ENCODE data around the gene CYTH1. TPM values are rescaled to one million over a fixed set of nuclear protein-coding genes. Genes with fewer than 3 reads are reported as not detected.

The CYTH1 gene
- total and polyA plus RNA-seq, 2 experiments from 2014 or later, result 10.4 to 11.7 TPM

GRCh38 chr17:78777881-78778280 is 4.2 kb downstream of the CYTH1 start:
- Histone ChIP-seq H3K36me3 (ENCODE audit: low read depth) (no peaks in the 10 kb centered on the region), H3K27me3 (replicated peaks; ENCODE audit: insufficient read depth) (no peaks in the 10 kb centered on the region), H3K79me2 (ENCODE audit: insufficient read depth) (peaks cover 89% of the 10 kb centered on the region), H4K20me1 (ENCODE audit: insufficient read depth) (no peaks in the 10 kb centered on the region), H3K9me2 (ENCODE audit: insufficient read depth) (no peaks in the 10 kb centered on the region), H3K4me3 (no peak overlapping the region), H3K9me3 (ENCODE audit: low read depth) (no peaks in the 10 kb centered on the region), H3K9ac (no peak overlapping the region), H3F3A (ENCODE audit: insufficient read depth) (peaks cover 9% of the 10 kb centered on the region; the same call in 1 of the 2 replicates), H2AFZ (no peak overlapping the region), H3K4me2 (ENCODE audit: unreplicated experiment) (no peak overlapping the region), H3K27ac (no peak overlapping the region), H3K4me1 (ENCODE audit: insufficient read depth) (peaks cover 20% of the 10 kb centered on the region)
- DNase-seq, result no peak
- 91 to 93% methylated on average over 4 of the region's 4 CpGs for WGBS, 2 experiments (ENCODE audit: low coverage in 1 of 2, low lambda C conversion rate in 2 of 2, missing lambda C conversion rate in 2 of 2)
- no peak for TF ChIP-seq EZH2 (IDR thresholded peaks at IDR 0.05; ENCODE audit: insufficient read depth, poor library complexity, severe bottlenecking)
- in situ Hi-C loops (cut with MboI), result no loop called here

GRCh38 chr17:78774956-78775571 is 7.0 kb downstream of the CYTH1 start:
- in situ Hi-C loops (cut with MboI), result no loop called here
- Histone ChIP-seq H3K4me2 (ENCODE audit: unreplicated experiment) (peak overlapping the region; percentile 38), H3K9me2 (ENCODE audit: insufficient read depth) (no peaks in the 10 kb centered on the region), H3K79me2 (ENCODE audit: insufficient read depth) (peaks cover 100% of the 10 kb centered on the region), H3F3A (ENCODE audit: insufficient read depth) (peaks cover 9% of the 10 kb centered on the region; the same call in 1 of the 2 replicates), H3K9ac (0 out of 2 replicates have a peak overlapping the region, but pooled peaks have one; percentile 9), H3K4me1 (ENCODE audit: insufficient read depth) (peaks cover 20% of the 10 kb centered on the region), H4K20me1 (ENCODE audit: insufficient read depth) (no peaks in the 10 kb centered on the region), H3K27me3 (replicated peaks; ENCODE audit: insufficient read depth) (no peaks in the 10 kb centered on the region), H3K36me3 (ENCODE audit: low read depth) (no peaks in the 10 kb centered on the region), H3K27ac (0 out of 2 replicates have a peak overlapping the region, but pooled peaks have one; percentile 4), H3K9me3 (ENCODE audit: low read depth) (no peaks in the 10 kb centered on the region), H2AFZ (no peak overlapping the region), H3K4me3 (peak overlapping the region; percentile 27; the same call in 1 of the 2 replicates)
- DNase-seq, result no peak
- TF ChIP-seq EZH2 (IDR thresholded peaks at IDR 0.05; ENCODE audit: insufficient read depth, poor library complexity, severe bottlenecking), result no peak
- no peak for TF ChIP-seq EZH2phosphoT487 (IDR thresholded peaks at IDR 0.05; ENCODE audit: insufficient read depth, low read depth)
- WGBS, 2 experiments (ENCODE audit: low coverage in 1 of 2, low lambda C conversion rate in 2 of 2, missing lambda C conversion rate in 2 of 2), result 73 to 77% methylated on average over 12 of the region's 12 CpGs

DNA sequence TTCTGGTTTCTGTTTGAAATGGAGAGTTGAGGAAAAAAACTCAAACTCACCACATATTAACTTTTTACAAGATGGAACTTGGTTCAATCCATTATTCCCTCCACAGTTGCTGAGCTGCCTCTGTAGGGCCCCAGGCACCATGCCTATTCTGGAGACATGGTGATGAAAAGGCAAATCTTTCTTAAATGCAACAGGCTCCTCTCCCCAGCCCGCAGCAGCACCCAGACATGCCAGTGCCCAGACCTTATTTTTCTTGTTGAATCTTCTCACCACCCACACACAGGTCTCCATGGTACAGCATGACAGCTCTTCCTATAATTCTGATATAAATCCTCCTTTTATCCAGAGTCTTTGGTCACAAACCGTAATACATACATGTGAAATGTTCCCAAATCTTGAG is 7.6 kb downstream of the CYTH1 start:
- 16 to 35% methylated on average over 2 of the region's 2 CpGs for WGBS, 2 experiments (ENCODE audit: low coverage in 1 of 2, low lambda C conversion rate in 2 of 2, missing lambda C conversion rate in 2 of 2)
- H3K9ac ChIP-seq, result no peak overlapping the region
- H3K4me1 ChIP-seq (ENCODE audit: insufficient read depth), result peaks cover 20% of the 10 kb centered on the region
- peak overlapping the region; percentile 38 for H3K4me2 ChIP-seq (ENCODE audit: unreplicated experiment)
- H3K36me3 ChIP-seq (ENCODE audit: low read depth), result no peaks in the 10 kb centered on the region
- in situ Hi-C loops (cut with MboI), result no loop called here
- H3K27ac ChIP-seq, result 0 out of 2 replicates have a peak overlapping the region, but pooled peaks have one; percentile 4
- TF ChIP-seq EZH2 (IDR thresholded peaks at IDR 0.05; ENCODE audit: insufficient read depth, poor library complexity, severe bottlenecking) (no peak), EZH2phosphoT487 (IDR thresholded peaks at IDR 0.05; ENCODE audit: insufficient read depth, low read depth) (no peak)
- DNase-seq, result peak; percentile 35
- H3K4me3 ChIP-seq, result 0 out of 2 replicates have a peak overlapping the region, but pooled peaks have one; percentile 4
- H3K79me2 ChIP-seq (ENCODE audit: insufficient read depth), result peaks cover 100% of the 10 kb centered on the region
- H3K9me3 ChIP-seq (ENCODE audit: low read depth), result no peaks in the 10 kb centered on the region
- H3K27me3 ChIP-seq (replicated peaks; ENCODE audit: insufficient read depth), result no peaks in the 10 kb centered on the region
- 0 out of 2 replicates have a peak overlapping the region, but pooled peaks have one; percentile 1 for H2AFZ ChIP-seq
- H4K20me1 ChIP-seq (ENCODE audit: insufficient read depth), result no peaks in the 10 kb centered on the region
- H3K9me2 ChIP-seq (ENCODE audit: insufficient read depth), result no peaks in the 10 kb centered on the region
- H3F3A ChIP-seq (ENCODE audit: insufficient read depth), result peaks cover 9% of the 10 kb centered on the region; the same call in 1 of the 2 replicates

- TF ChIP-seq EZH2phosphoT487 (IDR thresholded peaks at IDR 0.05; ENCODE audit: insufficient read depth, low read depth), result no peak
- peaks cover 100% of the 10 kb centered on the region for H3K79me2 ChIP-seq (ENCODE audit: insufficient read depth)
These were observed 10.2 kb downstream of the CYTH1 start for GRCh38 chr17:78771758-78772382.

More at GRCh38 chr17:78771758-78772382, 10.2 kb downstream of the CYTH1 start:
- in situ Hi-C loops (cut with MboI), result no loop called here
- Histone ChIP-seq H3K9me3 (ENCODE audit: low read depth) (no peaks in the 10 kb centered on the region), H2AFZ (no peak overlapping the region), H3K27me3 (replicated peaks; ENCODE audit: insufficient read depth) (no peaks in the 10 kb centered on the region), H3K36me3 (ENCODE audit: low read depth) (no peaks in the 10 kb centered on the region), H3K4me3 (no peak overlapping the region), H3K4me2 (ENCODE audit: unreplicated experiment) (no peak overlapping the region), H3F3A (ENCODE audit: insufficient read depth) (peaks cover 9% of the 10 kb centered on the region; the same call in 1 of the 2 replicates), H4K20me1 (ENCODE audit: insufficient read depth) (no peaks in the 10 kb centered on the region; the same call in 1 of the 2 replicates), H3K4me1 (ENCODE audit: insufficient read depth) (peaks cover 20% of the 10 kb centered on the region), H3K9me2 (ENCODE audit: insufficient read depth) (no peaks in the 10 kb centered on the region), H3K9ac (no peak overlapping the region), H3K27ac (no peak overlapping the region)
- DNase-seq, result no peak
- 71% methylated on average over 6 of the region's 6 CpGs for WGBS, 2 experiments (ENCODE audit: low coverage in 1 of 2, low lambda C conversion rate in 2 of 2, missing lambda C conversion rate in 2 of 2)

All from GM23248 (cell line).